GM21717 (cell line): ENCODE data around the gene MMP10.
"Not testable (repeated sequence)": the region's sequence is repeated elsewhere in the genome, so short reads cannot be mapped to it uniquely, and the experiment has no call there.

Experiments used
- ATAC-seq: cut with Tn5 transposase; IDR thresholded peaks from one replicate; pipeline ENCODE4 v1.9.1; 2021; ENCODE audit warnings: mild to moderate bottlenecking, moderate library complexity; ENCODE audit not compliant: unreplicated experiment

MMP10 gene

GRCh38 chr11:102730944-102731343 is 49.5 kb downstream of the MMP10 start:
- ATAC-seq: not testable (repeated sequence)

- no peak for ATAC-seq
These were observed 50.3 kb downstream of the MMP10 start for GRCh38 chr11:102729849-102730815.

- ATAC-seq: no peak
These were observed 52.5 kb downstream of the MMP10 start for GRCh38 chr11:102727890-102728289.

GRCh38 chr11:102724904-102725500 is 55.4 kb downstream of the MMP10 start, which contains the start of gene MMP8:
Gene MMP8, minus strand, starts transcription at chr11:102724954. Its CDS starts 99 bp downstream, at chr11:102724855.
- ATAC-seq: no peak

- no peak for ATAC-seq
These were observed 57.6 kb downstream of the MMP10 start for GRCh38 chr11:102722821-102723220.
